ENCODE results near the gene AREL1.
"Not testable (repeated sequence)": the region's sequence is repeated elsewhere in the genome, so short reads cannot be mapped to it uniquely, and the experiment has no call there.

The AREL1 gene, protein sequence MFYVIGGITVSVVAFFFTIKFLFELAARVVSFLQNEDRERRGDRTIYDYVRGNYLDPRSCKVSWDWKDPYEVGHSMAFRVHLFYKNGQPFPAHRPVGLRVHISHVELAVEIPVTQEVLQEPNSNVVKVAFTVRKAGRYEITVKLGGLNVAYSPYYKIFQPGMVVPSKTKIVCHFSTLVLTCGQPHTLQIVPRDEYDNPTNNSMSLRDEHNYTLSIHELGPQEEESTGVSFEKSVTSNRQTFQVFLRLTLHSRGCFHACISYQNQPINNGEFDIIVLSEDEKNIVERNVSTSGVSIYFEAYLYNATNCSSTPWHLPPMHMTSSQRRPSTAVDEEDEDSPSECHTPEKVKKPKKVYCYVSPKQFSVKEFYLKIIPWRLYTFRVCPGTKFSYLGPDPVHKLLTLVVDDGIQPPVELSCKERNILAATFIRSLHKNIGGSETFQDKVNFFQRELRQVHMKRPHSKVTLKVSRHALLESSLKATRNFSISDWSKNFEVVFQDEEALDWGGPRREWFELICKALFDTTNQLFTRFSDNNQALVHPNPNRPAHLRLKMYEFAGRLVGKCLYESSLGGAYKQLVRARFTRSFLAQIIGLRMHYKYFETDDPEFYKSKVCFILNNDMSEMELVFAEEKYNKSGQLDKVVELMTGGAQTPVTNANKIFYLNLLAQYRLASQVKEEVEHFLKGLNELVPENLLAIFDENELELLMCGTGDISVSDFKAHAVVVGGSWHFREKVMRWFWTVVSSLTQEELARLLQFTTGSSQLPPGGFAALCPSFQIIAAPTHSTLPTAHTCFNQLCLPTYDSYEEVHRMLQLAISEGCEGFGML

GRCh38 chr14:74712499-74713394, at the start of gene AREL1, which contains the start of gene FCF1:
TSS of gene AREL1 (minus strand) at chr14:74713080. CDS start at chr14:74685615, 27,465 bp downstream.
TSS of gene FCF1 (plus strand) at chr14:74713144. CDS start at chr14:74713198, 54 bp downstream.
- in situ Hi-C loops (cut with MboI; ENCODE audit: low sequenced_read_pairs): no loop called here

DNA sequence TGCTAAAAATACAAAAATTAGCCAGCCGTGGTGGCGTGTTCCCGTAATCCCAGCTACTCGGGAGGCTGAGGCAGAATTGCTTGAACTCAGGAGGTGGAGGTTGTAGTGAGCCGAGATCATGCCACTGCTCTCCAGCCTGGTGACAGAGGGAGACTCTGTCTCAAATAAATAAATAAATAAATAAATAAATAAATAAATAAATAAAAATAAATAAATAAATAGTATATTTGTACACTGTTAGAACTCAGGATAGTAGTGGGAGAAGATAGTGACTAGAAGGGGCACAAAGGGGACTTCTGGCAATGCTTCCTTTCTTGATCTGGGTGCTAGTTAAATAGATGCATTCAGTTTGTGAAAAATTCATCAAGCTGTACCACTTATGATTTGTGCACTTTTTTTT, 45.6 kb upstream of the AREL1 start:
- in situ Hi-C loops (cut with MboI; ENCODE audit: low sequenced_read_pairs): not testable (repeated sequence)

DNA sequence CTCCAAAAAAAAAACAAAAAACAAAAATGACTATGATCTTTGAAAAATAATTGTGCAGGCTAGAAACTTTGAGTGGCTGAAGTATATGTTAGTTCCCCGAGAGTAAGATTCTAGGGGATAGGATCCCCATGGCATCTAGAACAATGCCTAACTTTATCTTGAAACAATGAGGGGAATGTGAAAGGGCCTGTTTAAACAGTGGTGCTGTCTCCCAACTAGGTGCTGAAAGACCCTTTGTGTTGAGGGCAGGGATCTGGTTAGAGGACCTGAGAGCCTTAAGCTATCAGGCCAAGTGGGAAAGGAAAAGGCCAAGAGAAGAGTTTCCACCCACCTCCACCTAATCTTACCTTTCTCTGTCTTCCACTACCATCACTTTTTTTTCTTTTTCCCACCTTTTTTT, 43.4 kb upstream of the AREL1 start:
- in situ Hi-C loops (cut with MboI; ENCODE audit: low sequenced_read_pairs): no loop called here

GRCh38 chr14:74754899-74755298, 42.0 kb upstream of the AREL1 start:
- in situ Hi-C loops (cut with MboI; ENCODE audit: low sequenced_read_pairs): no loop called here

DNA sequence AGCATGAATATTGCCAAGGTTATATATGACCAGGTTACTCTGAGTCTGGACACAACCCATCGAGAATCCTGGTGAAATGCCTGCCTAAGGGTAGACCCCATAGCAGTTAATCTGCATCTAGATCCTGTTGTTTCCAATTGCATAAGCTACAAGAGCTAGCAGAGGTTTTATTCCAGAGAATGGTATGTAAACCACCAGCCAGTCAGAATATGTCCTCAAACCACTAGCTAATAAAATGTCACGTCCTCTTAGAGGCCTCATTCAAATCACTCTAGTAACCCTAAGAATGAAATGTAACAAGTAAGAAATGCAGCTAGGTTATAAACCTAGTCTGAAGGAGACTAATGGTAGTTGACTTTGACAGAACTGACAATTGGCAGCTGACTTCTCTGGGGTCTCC, 41.3 kb upstream of the AREL1 start:
- in situ Hi-C loops (cut with MboI; ENCODE audit: low sequenced_read_pairs): no loop called here

- in situ Hi-C loops (cut with MboI; ENCODE audit: low sequenced_read_pairs): no loop called here
Measured at GRCh38 chr14:74747237-74747636, 34.4 kb upstream of the AREL1 start.

- in situ Hi-C loops (cut with MboI; ENCODE audit: low sequenced_read_pairs): no loop called here
Measured at GRCh38 chr14:74739293-74740030, 26.6 kb upstream of the AREL1 start.

DNA sequence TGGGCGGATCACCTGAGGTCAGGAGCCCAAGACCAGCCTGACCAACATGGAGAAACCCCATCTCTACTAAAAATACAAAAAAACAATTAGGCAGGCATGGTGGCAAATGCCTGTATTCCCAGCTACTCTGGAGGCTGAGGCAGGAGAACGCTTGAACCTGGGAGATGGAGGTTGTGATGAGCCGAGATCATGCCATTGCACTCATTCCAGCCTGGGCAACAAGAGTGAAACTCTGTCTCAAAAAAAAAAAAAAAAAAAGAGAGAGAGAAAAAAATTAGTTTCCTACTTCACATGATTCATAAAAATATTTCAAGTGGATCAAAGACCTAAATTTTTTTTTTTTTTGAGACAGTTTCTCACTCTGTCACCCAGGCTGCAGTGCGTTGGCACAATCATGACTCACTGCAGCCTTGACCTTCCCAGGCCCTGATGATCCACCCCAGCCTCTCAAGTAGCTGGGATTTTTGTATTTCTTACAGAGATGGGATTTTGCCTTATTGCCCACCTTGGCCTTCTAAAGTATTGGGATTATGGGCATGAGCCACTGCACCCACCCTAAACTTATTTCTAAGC, 25.0 kb upstream of the AREL1 start:
- in situ Hi-C loops (cut with MboI; ENCODE audit: low sequenced_read_pairs): no loop called here

DNA sequence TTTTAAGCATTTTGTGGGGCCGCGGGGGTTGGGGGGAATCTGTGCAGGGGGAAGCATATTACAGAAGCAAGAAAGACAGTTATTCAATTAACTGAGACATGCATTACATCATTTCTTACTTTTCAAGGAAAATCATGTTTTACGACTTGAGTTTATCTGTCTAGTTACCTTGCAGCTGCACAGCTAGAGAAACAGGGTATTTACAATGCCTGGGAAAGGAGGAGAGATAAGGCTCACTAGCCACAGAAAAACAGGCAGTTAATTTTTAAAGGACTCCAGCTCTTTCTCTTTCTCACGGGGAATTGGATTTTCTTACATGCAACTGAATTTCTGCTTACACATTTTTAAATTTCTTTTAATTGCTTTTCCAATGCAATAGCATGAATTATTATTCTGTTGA, 22.2 kb upstream of the AREL1 start:
- in situ Hi-C loops (cut with MboI; ENCODE audit: low sequenced_read_pairs): no loop called here

- in situ Hi-C loops (cut with MboI; ENCODE audit: low sequenced_read_pairs): no loop called here
Measured at GRCh38 chr14:74733221-74733620, 20.3 kb upstream of the AREL1 start.

GRCh38 chr14:74732387-74732786, 19.5 kb upstream of the AREL1 start:
- in situ Hi-C loops (cut with MboI; ENCODE audit: low sequenced_read_pairs): no loop called here

GRCh38 chr14:74723134-74723533, 10.3 kb upstream of the AREL1 start:
- in situ Hi-C loops (cut with MboI; ENCODE audit: low sequenced_read_pairs): no loop called here

GRCh38 chr14:74720526-74720925, 7.6 kb upstream of the AREL1 start:
- in situ Hi-C loops (cut with MboI; ENCODE audit: low sequenced_read_pairs): no loop called here

GRCh38 chr14:74713395-74713735, 485 bp upstream of the AREL1 start:
- in situ Hi-C loops (cut with MboI; ENCODE audit: low sequenced_read_pairs): no loop called here

GRCh38 chr14:74711651-74712050, 1.2 kb downstream of the AREL1 start:
- in situ Hi-C loops (cut with MboI; ENCODE audit: low sequenced_read_pairs): no loop called here

- in situ Hi-C loops (cut with MboI; ENCODE audit: low sequenced_read_pairs): no loop called here
Measured at GRCh38 chr14:74710480-74710879, 2.4 kb downstream of the AREL1 start.

DNA sequence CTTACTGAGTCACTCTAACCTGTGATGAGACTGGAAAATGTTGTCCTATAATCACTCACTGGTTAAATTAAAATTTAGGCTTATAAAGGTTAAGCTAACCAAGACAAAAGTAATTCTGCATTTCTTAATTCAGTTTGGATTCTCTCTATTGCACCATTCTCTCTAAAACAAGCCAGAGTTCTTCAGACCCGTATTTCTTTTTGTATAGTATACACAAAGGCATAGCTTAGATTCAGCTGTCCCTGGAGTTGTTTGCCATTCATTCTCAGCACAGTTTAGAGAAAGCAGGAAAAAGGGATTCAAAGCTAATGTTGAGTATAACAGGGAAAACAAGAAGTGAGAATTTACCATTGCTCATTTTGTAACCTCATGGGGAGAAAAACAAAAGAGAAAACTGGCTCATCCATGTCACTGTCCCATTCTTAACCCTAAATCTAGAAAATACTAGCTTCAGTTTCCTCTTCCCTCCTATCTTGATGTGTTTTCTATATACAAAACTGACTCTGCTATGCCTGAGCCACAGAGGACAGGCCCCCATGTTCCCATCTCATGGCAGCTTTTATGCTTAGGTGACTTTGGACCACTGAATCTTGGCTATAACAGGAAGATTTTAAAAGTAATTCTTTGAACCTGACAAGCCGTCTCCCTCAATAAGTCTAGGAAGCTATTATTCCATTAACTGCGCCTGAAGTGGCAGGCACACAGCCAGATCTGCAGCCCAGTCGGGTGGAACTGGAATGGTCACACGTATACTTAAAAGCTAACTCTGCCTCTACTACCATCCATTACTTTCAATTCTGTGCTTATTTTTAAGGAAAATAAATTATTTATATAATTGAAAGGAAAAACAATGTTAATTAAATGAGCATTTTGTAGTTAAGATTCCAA, 7.0 kb downstream of the AREL1 start:
- in situ Hi-C loops (cut with MboI; ENCODE audit: low sequenced_read_pairs): no loop called here

DNA sequence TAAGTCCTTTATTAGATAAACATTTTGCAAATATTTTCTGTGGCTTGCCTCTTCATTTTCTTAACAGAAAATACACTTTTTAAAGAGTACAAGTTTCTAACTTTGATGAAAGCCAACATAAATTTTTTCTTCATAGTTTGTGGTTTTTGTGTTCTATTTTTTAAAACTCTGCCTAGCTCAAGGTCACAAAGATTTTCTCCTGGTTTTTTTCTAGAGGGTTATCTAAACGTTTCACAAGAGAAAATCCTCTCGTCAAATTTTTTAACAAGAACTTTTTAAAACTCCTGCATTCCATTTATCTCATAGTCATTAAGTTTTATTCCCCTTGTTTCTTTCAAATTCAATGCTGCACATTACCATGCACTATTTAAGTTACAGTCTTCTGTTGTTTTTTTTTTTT, 8.2 kb downstream of the AREL1 start:
- in situ Hi-C loops (cut with MboI; ENCODE audit: low sequenced_read_pairs): no loop called here

DNA sequence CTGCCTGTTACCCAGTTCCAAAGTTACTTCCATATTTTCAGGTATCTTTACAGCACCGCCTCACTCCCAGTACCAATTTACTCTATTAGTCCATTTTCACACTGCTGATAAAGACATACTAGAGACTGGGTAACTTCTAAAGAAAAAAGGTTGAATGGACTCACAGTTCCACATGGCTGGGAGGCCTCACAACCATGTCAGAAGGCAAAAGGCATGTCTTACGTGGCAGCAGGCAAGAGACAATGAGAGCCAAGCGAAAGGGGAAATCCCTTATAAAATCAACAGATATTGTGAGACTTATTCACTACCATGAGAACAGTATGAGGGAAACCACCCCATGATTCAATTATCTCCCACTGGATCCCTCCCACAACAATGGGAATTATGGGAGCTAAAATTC, 9.8 kb downstream of the AREL1 start:
- in situ Hi-C loops (cut with MboI; ENCODE audit: low sequenced_read_pairs): no loop called here

Measured in HL-60/S4 treated with phorbol 12-myristate 13-acetate at 8.2 ng/mL for 4 days and 3 days (cell line).